Small intestine (tissue), 7 donors: ENCODE measurements around the gene OPA3. TPM values are rescaled to one million over a fixed set of nuclear protein-coding genes. Genes with fewer than 3 reads are reported as not detected.

Experiments used
- DNase-seq, 2 donors: peaks; one replicate each; pipeline versions ENCODE4 v3.0.0 to v3.0.0-alpha.2; 2013
- FAIRE-seq: peaks from 2 replicates; lab custom pipeline; 2012; peaks lifted over from hg19 to GRCh38; lab: Jason Lieb, UNC
- H3K27ac ChIP-seq, 3 donors: one replicate each; pipeline ENCODE4 v1.5.1; 2013; ENCODE audit warnings: low read length in 2 of 3, mild to moderate bottlenecking in 2 of 3, control low read depth in 1 of 3, inconsistent platforms in 1 of 3, low read depth in 1 of 3, moderate library complexity in 1 of 3
- H3K27me3 ChIP-seq, 3 donors: one replicate each; pipeline ENCODE4 v1.6.1; 2013; ENCODE audit warnings: low read length in 3 of 3, inconsistent platforms in 1 of 3; ENCODE audit not compliant: control insufficient read depth in 3 of 3, insufficient read depth in 3 of 3
- H3K36me3 ChIP-seq, 3 donors: one replicate each; pipeline ENCODE4 v1.6.1; 2013; ENCODE audit warnings: low read length in 3 of 3, inconsistent platforms in 1 of 3, low read depth in 1 of 3, mild to moderate bottlenecking in 1 of 3, moderate library complexity in 1 of 3; ENCODE audit not compliant: control insufficient read depth in 3 of 3, insufficient read depth in 2 of 3
- H3K4me1 ChIP-seq, 3 donors: one replicate each; pipeline ENCODE4 v1.6.1; 2013; ENCODE audit warnings: low read length in 2 of 3, inconsistent platforms in 1 of 3, low read depth in 1 of 3, mild to moderate bottlenecking in 1 of 3, moderate library complexity in 1 of 3; ENCODE audit not compliant: control insufficient read depth in 3 of 3, insufficient read depth in 2 of 3
- H3K4me3 ChIP-seq, 3 donors: one replicate each; pipeline ENCODE4 v1.5.1; 2013; ENCODE audit warnings: low read length in 3 of 3, control low read depth in 1 of 3, inconsistent platforms in 1 of 3, low read depth in 1 of 3, mild to moderate bottlenecking in 1 of 3, moderate library complexity in 1 of 3
- H3K9me3 ChIP-seq, 2 donors: one replicate each; pipeline ENCODE4 v1.6.1; 2013; ENCODE audit warnings: low read depth in 1 of 2, low read length in 1 of 2; ENCODE audit not compliant: control insufficient read depth in 2 of 2, insufficient read depth in 1 of 2
- WGBS, 3 donors: extraction: QIAGEN DNeasy Blood & Tissue Kit; methylation state at CpG; one replicate each; pipeline ENCODE4 v1.1.7; 2013; 5-methylcytosine and 5-hydroxymethylcytosine counted together
- polyA plus RNA-seq, 4 donors: library from polyadenylated mRNA; stranded (reverse) in 3 of 4; unstranded in 1 of 4; fragments of 200-250 nt in 3 of 4; fragments of 120-200 nt in 1 of 4; gene quantifications; one replicate each; pipeline versions ENCODE4 v1.2.1 to v1.2.3, GENCODE V29; 2013
- donor health status: healthy with polysubstance abuse.
- donor health status: control.
- donor health status: control.
- donor health status: Bipolar disorder and iron deficiency.
- donor health status: healthy.

The OPA3 gene
- polyA plus RNA-seq, 4 donors = 4.5 to 9.4 (median 6.4) TPM

- peak within 1 kb of the TSS in 1 of 3 donors; percentile 57 for H3K27ac ChIP-seq
- H3K4me3 ChIP-seq = peak within 1 kb of the TSS in 2 of 3 donors; percentile 14 to 15
- peaks cover 4 to 69% (median 34%) of the 10 kb centered on the region in 3 donors for H3K27me3 ChIP-seq
- no peaks in the 10 kb centered on the region for H3K36me3 ChIP-seq
- H3K9me3 ChIP-seq = no peaks in the 10 kb centered on the region
- H3K4me1 ChIP-seq = no peaks in the 10 kb centered on the region
- DNase-seq (peak in 1 of 2 donors; percentile 17), FAIRE-seq (no peak)
- WGBS, 3 donors = 3 to 8% (median 4%) methylated on average over 18 to 52 of the region's 52 CpGs
These were observed 17.1 kb upstream of the OPA3 start, which contains the start of gene GPR4 for GRCh38 chr19:45601524-45602374. TSS of gene GPR4 (minus strand) at chr19:45602212. CDS start at chr19:45591866, 10,346 bp downstream.

DNA sequence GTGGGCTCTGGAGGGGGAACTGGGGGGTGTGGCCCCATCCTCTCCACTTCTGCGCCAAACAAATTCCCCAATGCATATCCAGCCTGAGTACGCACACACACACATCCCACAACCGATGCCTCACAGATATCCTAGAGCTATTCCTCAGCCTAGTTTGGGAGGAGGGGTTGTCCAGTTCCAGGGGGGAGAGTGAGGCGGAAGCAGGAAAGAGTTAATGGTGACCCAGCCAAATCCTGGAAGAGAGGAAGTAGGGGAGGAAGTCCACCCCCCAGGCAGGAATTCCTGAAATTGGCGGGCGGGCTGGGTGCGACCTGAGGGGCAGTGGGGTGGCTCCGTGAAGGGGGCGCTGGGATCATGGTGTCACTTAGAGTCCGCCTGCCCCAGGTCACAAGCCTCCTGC lies 16.5 kb upstream of the OPA3 start:
- no peak for DNase-seq
- Histone ChIP-seq H3K36me3 (no peaks in the 10 kb centered on the region), H3K4me1 (no peaks in the 10 kb centered on the region), H3K4me3 (peak overlapping the region in 1 of 3 donors; percentile 15), H3K9me3 (no peaks in the 10 kb centered on the region), H3K27ac (peak overlapping the region in 1 of 3 donors; percentile 57), H3K27me3 (peaks cover 4 to 74% (median 35%) of the 10 kb centered on the region in 3 donors)
- 22 to 30% (median 26%) methylated on average over 10 of the region's 10 CpGs for WGBS, 3 donors
- FAIRE-seq = no peak

- H3K27ac ChIP-seq = no peak overlapping the region
- no peaks in the 10 kb centered on the region for H3K36me3 ChIP-seq
- no peak for FAIRE-seq
- H3K4me3 ChIP-seq = no peak overlapping the region
- no peaks in the 10 kb centered on the region for H3K4me1 ChIP-seq
- H3K27me3 ChIP-seq = peaks cover 4 to 81% (median 35%) of the 10 kb centered on the region in 3 donors
- no peak for DNase-seq
- H3K9me3 ChIP-seq = no peaks in the 10 kb centered on the region
- 43 to 48% (median 48%) methylated on average over 5 of the region's 5 CpGs for WGBS, 3 donors
These were observed 15.8 kb upstream of the OPA3 start for GRCh38 chr19:45600340-45600885.

DNA sequence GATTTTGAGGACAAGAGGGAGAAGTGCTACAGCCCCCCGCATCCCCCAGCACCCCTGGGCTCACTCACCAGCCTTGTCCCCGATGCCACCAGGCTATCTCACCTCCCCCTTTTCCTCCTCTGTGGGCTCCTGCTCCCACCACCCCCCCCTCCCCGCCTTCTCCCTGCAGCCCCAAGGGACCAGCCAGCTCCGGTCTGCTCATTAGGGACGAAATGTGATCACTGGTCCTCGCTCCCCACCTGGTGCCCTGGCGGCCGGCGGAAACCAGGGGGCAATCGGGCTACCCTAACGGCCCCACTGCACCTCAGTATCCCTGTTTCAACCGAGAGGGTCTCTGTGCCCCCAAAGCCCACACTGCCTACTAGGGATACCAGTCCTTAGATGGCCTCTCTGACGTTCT lies 14.7 kb upstream of the OPA3 start:
- DNase-seq = no peak
- Histone ChIP-seq H3K36me3 (no peaks in the 10 kb centered on the region), H3K27me3 (peaks cover 4 to 82% (median 35%) of the 10 kb centered on the region in 3 donors), H3K4me3 (no peak overlapping the region), H3K27ac (peak overlapping the region in 1 of 3 donors; percentile 29), H3K9me3 (no peaks in the 10 kb centered on the region), H3K4me1 (no peaks in the 10 kb centered on the region)
- no peak for FAIRE-seq
- WGBS, 3 donors = 11 to 12% (median 11%) methylated on average over 12 to 13 of the region's 13 CpGs

DNA sequence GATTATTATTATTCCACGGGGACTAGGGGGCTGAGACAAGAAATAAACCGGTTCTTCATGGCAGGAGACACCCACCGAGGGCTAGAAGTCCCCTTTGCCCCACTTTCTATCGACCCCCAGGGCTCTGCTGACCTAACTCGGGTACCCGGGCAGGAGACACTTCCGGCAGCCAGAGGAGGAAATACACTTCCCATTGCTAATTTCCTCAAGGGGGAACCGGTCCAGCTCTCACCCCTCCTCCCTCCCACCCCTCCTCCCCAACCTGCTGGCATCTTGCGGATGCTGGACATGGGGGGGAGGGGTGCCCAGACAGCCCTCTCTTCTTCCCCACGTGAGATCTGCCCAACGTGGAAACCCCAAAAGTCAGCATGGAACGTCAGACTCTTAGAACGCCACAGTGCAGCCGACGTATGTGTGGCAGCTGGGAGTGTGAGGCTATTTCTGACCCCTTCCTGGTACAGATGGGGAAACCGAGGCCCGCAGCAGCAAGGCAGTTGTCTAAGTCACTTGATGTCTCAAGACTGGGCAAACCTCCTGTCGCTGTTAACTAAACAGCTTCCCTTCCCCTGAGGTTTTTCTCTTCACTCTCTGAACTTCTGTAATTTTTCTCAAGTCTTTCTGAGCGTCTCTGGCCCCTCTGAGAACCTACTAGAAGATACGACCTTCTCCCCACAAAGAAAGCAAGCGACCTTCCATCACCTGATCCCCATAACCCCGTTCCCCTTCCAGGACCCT lies 13.8 kb upstream of the OPA3 start:
- no peak for DNase-seq
- WGBS, 3 donors = 3 to 5% (median 4%) methylated on average over 22 of the region's 22 CpGs
- no peaks in the 10 kb centered on the region for H3K9me3 ChIP-seq
- no peak for FAIRE-seq
- no peaks in the 10 kb centered on the region for H3K36me3 ChIP-seq
- peaks cover 4 to 80% (median 34%) of the 10 kb centered on the region in 3 donors for H3K27me3 ChIP-seq
- H3K27ac ChIP-seq = peak overlapping the region in 1 of 3 donors; percentile 26
- H3K4me3 ChIP-seq = no peak overlapping the region
- H3K4me1 ChIP-seq = no peaks in the 10 kb centered on the region

DNA sequence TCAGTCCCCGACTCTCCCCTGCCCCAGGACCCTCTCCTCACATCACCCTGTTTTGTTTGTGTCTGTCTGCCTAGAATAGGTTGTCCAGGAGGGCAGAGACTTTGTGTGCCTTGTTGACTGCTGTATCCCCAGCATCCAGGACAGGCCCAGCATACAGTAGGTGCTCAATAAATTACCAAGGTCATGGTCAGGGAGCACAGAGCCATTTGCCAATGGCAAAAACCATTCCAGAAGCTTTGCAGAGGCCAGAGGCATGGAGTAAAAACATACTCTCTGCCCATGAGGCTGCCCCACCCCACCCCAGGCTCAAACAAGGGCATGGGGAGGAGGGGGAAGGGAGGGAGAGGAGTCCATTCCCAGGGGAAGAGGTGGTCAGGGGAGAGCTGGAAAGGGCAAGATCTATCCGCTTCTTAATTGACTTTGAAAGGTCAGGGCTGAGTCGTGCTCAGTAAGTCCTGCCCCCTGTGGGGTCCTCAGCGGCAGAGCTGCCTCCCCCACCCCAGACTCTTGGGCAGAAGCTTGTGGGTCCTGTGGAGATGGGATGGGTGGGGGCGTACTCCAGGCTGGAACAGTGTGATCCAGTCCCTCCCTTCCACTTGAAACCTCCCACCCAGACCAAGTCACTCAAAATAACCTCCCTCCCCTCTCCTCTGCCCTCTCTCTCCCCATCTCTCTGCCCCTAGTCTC lies 13.0 kb upstream of the OPA3 start:
- Histone ChIP-seq H3K27ac (peak overlapping the region in 1 of 3 donors; percentile 45), H3K27me3 (peaks cover 4 to 75% (median 28%) of the 10 kb centered on the region in 3 donors), H3K9me3 (no peaks in the 10 kb centered on the region), H3K4me3 (no peak overlapping the region), H3K4me1 (no peaks in the 10 kb centered on the region), H3K36me3 (no peaks in the 10 kb centered on the region)
- FAIRE-seq (no peak), DNase-seq (no peak)
- 15 to 23% (median 19%) methylated on average over 4 to 5 of the region's 5 CpGs for WGBS, 3 donors

DNA sequence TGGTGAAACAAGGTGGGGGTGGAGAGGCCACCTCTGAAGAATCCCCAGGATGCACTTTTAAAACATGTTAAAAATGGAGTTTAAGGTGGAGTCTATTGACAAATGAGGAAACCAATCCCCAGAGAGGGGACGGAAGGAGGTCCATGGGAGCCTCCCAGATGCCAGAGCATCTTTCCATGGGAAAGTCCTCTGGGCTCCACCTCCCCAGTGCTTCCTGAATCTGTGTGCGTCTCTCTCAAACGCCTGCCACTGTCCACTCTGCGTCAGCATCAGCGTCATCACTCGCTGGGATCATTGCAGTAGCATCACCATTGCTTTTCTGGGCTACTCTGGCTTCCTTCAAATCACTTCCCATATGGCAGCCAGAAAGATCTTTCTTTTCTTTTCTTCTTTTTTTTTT lies 11.2 kb upstream of the OPA3 start:
- no peaks in the 10 kb centered on the region for H3K9me3 ChIP-seq
- DNase-seq (no peak), FAIRE-seq (no peak)
- H3K4me1 ChIP-seq = no peaks in the 10 kb centered on the region
- no peak overlapping the region for H3K27ac ChIP-seq
- 57 to 64% (median 64%) methylated on average over 6 of the region's 6 CpGs for WGBS, 3 donors
- no peaks in the 10 kb centered on the region for H3K36me3 ChIP-seq
- H3K27me3 ChIP-seq = peaks cover under 1 to 76% (median 17%) of the 10 kb centered on the region in 3 donors
- H3K4me3 ChIP-seq = no peak overlapping the region

- DNase-seq (no peak), FAIRE-seq (no peak)
These were observed 8.9 kb upstream of the OPA3 start for GRCh38 chr19:45593520-45593919.

More at GRCh38 chr19:45593520-45593919, 8.9 kb upstream of the OPA3 start:
- no peaks in the 10 kb centered on the region for H3K36me3 ChIP-seq
- 0 to 13% (median 5%) methylated on average over 1 of the region's 1 CpG for WGBS, 3 donors
- no peak overlapping the region for H3K27ac ChIP-seq
- peaks cover 0 to 66% (median 7%) of the 10 kb centered on the region in 3 donors for H3K27me3 ChIP-seq
- no peaks in the 10 kb centered on the region for H3K4me1 ChIP-seq
- H3K4me3 ChIP-seq = no peak overlapping the region
- no peaks in the 10 kb centered on the region for H3K9me3 ChIP-seq
